ENCODE measurements around the gene AKAP1. TPM values are rescaled to one million over a fixed set of nuclear protein-coding genes. Genes with fewer than 3 reads are reported as not detected.

AKAP1 gene
- total and polyA plus RNA-seq, 2 donors (not counting 1 experiment from before 2014, with no cell fraction given): 20.1 to 26.6 TPM

- Mint-ChIP-seq H3K9me3 (ENCODE audit: insufficient read depth) (no peaks in the 10 kb centered on the region), H3K27me3 (peaks cover 2% of the 10 kb centered on the region), H3K27ac (no peak overlapping the region), H3K4me1 (peaks cover 2% of the 10 kb centered on the region), H3K4me3 (no peak overlapping the region)
- CTCF ChIA-PET: no interaction called here
- 46% methylated on average over 2 of the region's 2 CpGs for WGBS (ENCODE audit: insufficient coverage)
- Histone ChIP-seq H2AFZ (ENCODE audit: insufficient read depth, low read depth, low read length, poor library complexity, severe bottlenecking) (no peak overlapping the region), H4K20me1 (ENCODE audit: control insufficient read depth, insufficient read depth, low read length, poor library complexity, severe bottlenecking) (no peaks in the 10 kb centered on the region), H3K4me3 (ENCODE audit: control extremely low read depth in 1 of 5, extremely low read depth in 1 of 5, insufficient read depth in 1 of 5, low read depth in 2 of 5, low read length in 4 of 5) (no peak overlapping the region), H3K4me2 (replicated peaks; ENCODE audit: low read depth, low read length, poor library complexity, severe bottlenecking) (no peak overlapping the region), H3K9me3 (ENCODE audit: control extremely low read depth in 1 of 3, control insufficient read depth in 2 of 3, insufficient read depth in 1 of 3, low read length in 2 of 3) (no peaks in the 10 kb centered on the region), H3K36me3 (replicated peaks in 1 of 2; ENCODE audit: control extremely low read depth in 1 of 2, control insufficient read depth in 1 of 2, extremely low read depth in 1 of 2, insufficient read depth in 2 of 2, low read length in 1 of 2) (no peaks in the 10 kb centered on the region), H3K27ac (ENCODE audit: low read length in 2 of 2) (no peak overlapping the region), H3K9ac (ENCODE audit: low read length) (no peak overlapping the region), H3K4me1 (ENCODE audit: control insufficient read depth in 2 of 2, insufficient read depth in 2 of 2, low read length in 2 of 2) (no peaks in the 10 kb centered on the region), H3K79me2 (ENCODE audit: control insufficient read depth, insufficient read depth, low read length) (no peaks in the 10 kb centered on the region), H3K27me3 (replicated peaks in 1 of 4; ENCODE audit: control extremely low read depth in 1 of 4, control insufficient read depth in 3 of 4, insufficient read depth in 4 of 4, low read length in 3 of 4) (no peaks in the 10 kb centered on the region)
- DNase-seq (no peak), ATAC-seq (ENCODE audit: low read depth) (no peak)
- intact Hi-C loops (cut with micrococcal nuclease): no loop called here
- POLR2A ChIA-PET: no interaction called here
- TF ChIP-seq CTCF (IDR thresholded peaks at IDR 0.05) (no peak), EZH2 (IDR thresholded peaks at IDR 0.05; ENCODE audit: borderline replicate concordance, insufficient read depth, low read depth, low read length, poor library complexity, severe bottlenecking) (no peak)
These were observed 8.0 kb upstream of the AKAP1 start for GRCh38 chr17:57077000-57077399.

- no peak for TF ChIP-seq EZH2 (IDR thresholded peaks at IDR 0.05; ENCODE audit: borderline replicate concordance, insufficient read depth, low read depth, low read length, poor library complexity, severe bottlenecking)
- no peak for TF ChIP-seq CTCF (IDR thresholded peaks at IDR 0.05)
- Histone ChIP-seq H3K79me2 (ENCODE audit: control insufficient read depth, insufficient read depth, low read length) (no peaks in the 10 kb centered on the region), H3K27ac (ENCODE audit: low read length in 2 of 2) (no peak overlapping the region), H3K27me3 (replicated peaks in 1 of 4; ENCODE audit: control extremely low read depth in 1 of 4, control insufficient read depth in 3 of 4, insufficient read depth in 4 of 4, low read length in 3 of 4) (no peaks in the 10 kb centered on the region), H4K20me1 (ENCODE audit: control insufficient read depth, insufficient read depth, low read length, poor library complexity, severe bottlenecking) (no peaks in the 10 kb centered on the region), H3K9me3 (ENCODE audit: control extremely low read depth in 1 of 3, control insufficient read depth in 2 of 3, insufficient read depth in 1 of 3, low read length in 2 of 3) (no peaks in the 10 kb centered on the region), H3K4me3 (ENCODE audit: control extremely low read depth in 1 of 5, extremely low read depth in 1 of 5, insufficient read depth in 1 of 5, low read depth in 2 of 5, low read length in 4 of 5) (no peak overlapping the region), H3K4me1 (ENCODE audit: control insufficient read depth in 2 of 2, insufficient read depth in 2 of 2, low read length in 2 of 2) (no peaks in the 10 kb centered on the region), H3K36me3 (replicated peaks in 1 of 2; ENCODE audit: control extremely low read depth in 1 of 2, control insufficient read depth in 1 of 2, extremely low read depth in 1 of 2, insufficient read depth in 2 of 2, low read length in 1 of 2) (no peaks in the 10 kb centered on the region), H3K9ac (ENCODE audit: low read length) (no peak overlapping the region), H3K4me2 (replicated peaks; ENCODE audit: low read depth, low read length, poor library complexity, severe bottlenecking) (no peak overlapping the region), H2AFZ (ENCODE audit: insufficient read depth, low read depth, low read length, poor library complexity, severe bottlenecking) (no peak overlapping the region)
- Mint-ChIP-seq H3K4me3 (no peak overlapping the region), H3K4me1 (peaks cover 2% of the 10 kb centered on the region), H3K27ac (no peak overlapping the region), H3K27me3 (peaks cover 2% of the 10 kb centered on the region), H3K9me3 (ENCODE audit: insufficient read depth) (no peaks in the 10 kb centered on the region)
- no peak for DNase-seq
- ChIA-PET CTCF (no interaction called here), POLR2A (no interaction called here)
- WGBS (ENCODE audit: insufficient coverage): 98% methylated on average over 6 of the region's 9 CpGs
- intact Hi-C loops (cut with micrococcal nuclease): no loop called here
- no peak for ATAC-seq (ENCODE audit: low read depth)
These were observed 6.8 kb upstream of the AKAP1 start for GRCh38 chr17:57078274-57078673.

All from B cell (primary cell).